Mucosa of gallbladder (tissue), 1 donor: ENCODE data around the gene CALM3. TPM values are rescaled to one million over a fixed set of nuclear protein-coding genes. Genes with fewer than 3 reads are reported as not detected.

ENCODE experiments used
- DNase-seq: peaks from one replicate; pipeline ENCODE4 v3.0.0-alpha.2; 2020; ENCODE audit warnings: low spot score
- total RNA-seq: library from RNA; stranded (reverse); gene quantifications from one replicate; pipeline ENCODE4 v1.2.1, GENCODE V29; 2021
- donor health status: DM: no; HTN: no; CAD: no.

Gene CALM3
- total RNA-seq, 1 donor from 2014 or later, result 325 TPM

- no peak for DNase-seq
Observed at GRCh38 chr19:46635920-46636761, 35.0 kb downstream of the CALM3 start, which contains the start of gene GNG8. Gene GNG8 (minus strand): TSS chr19:46636202. CDS start chr19:46634682, 1,520 bp downstream.

GRCh38 chr19:46637224-46637623, 36.1 kb downstream of the CALM3 start:
- DNase-seq, result no peak

- peak; percentile 43 for DNase-seq
Observed at GRCh38 chr19:46639358-46640182, 38.4 kb downstream of the CALM3 start.

GRCh38 chr19:46640656-46641055, 39.5 kb downstream of the CALM3 start:
- DNase-seq, result no peak

- no peak for DNase-seq
Observed at GRCh38 chr19:46644720-46645119, 43.6 kb downstream of the CALM3 start.

GRCh38 chr19:46646402-46646801, 45.3 kb downstream of the CALM3 start:
- no peak for DNase-seq

GRCh38 chr19:46648060-46648960, 47.2 kb downstream of the CALM3 start:
- DNase-seq, result no peak

- no peak for DNase-seq
Observed at GRCh38 chr19:46648961-46649960, 48.1 kb downstream of the CALM3 start.

- DNase-seq, result no peak
Observed at GRCh38 chr19:46650445-46650844, 49.3 kb downstream of the CALM3 start.

- no peak for DNase-seq
Observed at GRCh38 chr19:46654621-46655152, 53.6 kb downstream of the CALM3 start.

GRCh38 chr19:46656541-46656940, 55.4 kb downstream of the CALM3 start:
- no peak for DNase-seq

- DNase-seq, result peak; percentile 21
Observed at GRCh38 chr19:46659151-46660007, 58.2 kb downstream of the CALM3 start.

GRCh38 chr19:46660008-46660517, 58.9 kb downstream of the CALM3 start:
- peak; percentile 18 for DNase-seq

Other genes with a start within 250 kb of the CALM3 start
- gene CCDC8, start 187.8 kb upstream of the CALM3 start, total RNA-seq, result 8.5 TPM
- gene PNMA8C, start 172.4 kb upstream of the CALM3 start, total RNA-seq, result 1.4 TPM
- gene PNMA8A, start 129.8 kb upstream of the CALM3 start, total RNA-seq, result 9.6 TPM
- 5.3 TPM for gene PNMA8B, start 105.5 kb upstream of the CALM3 start, total RNA-seq
- 1.7 TPM for gene PTGIR, start 23.8 kb downstream of the CALM3 start, total RNA-seq
- not detected for gene GNG8, start 34.9 kb downstream of the CALM3 start, total RNA-seq
- gene DACT3, start 59.9 kb downstream of the CALM3 start, total RNA-seq, result 31.0 TPM
- gene PRKD2, start 115.8 kb downstream of the CALM3 start, total RNA-seq, result 61.5 TPM
- gene FKRP, start 144.7 kb downstream of the CALM3 start, total RNA-seq, result 16.3 TPM
- 83.9 TPM for gene STRN4, start 145.1 kb downstream of the CALM3 start, total RNA-seq
- 105 TPM for gene SLC1A5, start 187.3 kb downstream of the CALM3 start, total RNA-seq
- 125 TPM for gene AP2S1, start 249.5 kb downstream of the CALM3 start, total RNA-seq